Neural cell (in vitro differentiated cells): Measurements from ENCODE around the gene SFXN2.

Source experiments
- EZH2 ChIP-seq: fragments of 200-600, 300-800 bp; shearing (Covaris generic), sonication (generic); IDR thresholded peaks from 2 replicates; pipeline ENCODE4 v1.6.1; 2014; ENCODE audit warnings: antibody characterized with exemption, low read length, borderline replicate concordance, mild to moderate bottlenecking; ENCODE audit not compliant: insufficient read depth, poor library complexity, severe bottlenecking
- TF ChIP-seq, protein P1 (sequence below): fragments of 450-650 bp; IDR thresholded peaks from 2 replicates; pipeline ENCODE4 v1.5.1; 2014; ENCODE audit warnings: antibody characterized with exemption, mild to moderate bottlenecking, moderate library complexity; ENCODE audit not compliant: poor library complexity, severe bottlenecking

DNA sequence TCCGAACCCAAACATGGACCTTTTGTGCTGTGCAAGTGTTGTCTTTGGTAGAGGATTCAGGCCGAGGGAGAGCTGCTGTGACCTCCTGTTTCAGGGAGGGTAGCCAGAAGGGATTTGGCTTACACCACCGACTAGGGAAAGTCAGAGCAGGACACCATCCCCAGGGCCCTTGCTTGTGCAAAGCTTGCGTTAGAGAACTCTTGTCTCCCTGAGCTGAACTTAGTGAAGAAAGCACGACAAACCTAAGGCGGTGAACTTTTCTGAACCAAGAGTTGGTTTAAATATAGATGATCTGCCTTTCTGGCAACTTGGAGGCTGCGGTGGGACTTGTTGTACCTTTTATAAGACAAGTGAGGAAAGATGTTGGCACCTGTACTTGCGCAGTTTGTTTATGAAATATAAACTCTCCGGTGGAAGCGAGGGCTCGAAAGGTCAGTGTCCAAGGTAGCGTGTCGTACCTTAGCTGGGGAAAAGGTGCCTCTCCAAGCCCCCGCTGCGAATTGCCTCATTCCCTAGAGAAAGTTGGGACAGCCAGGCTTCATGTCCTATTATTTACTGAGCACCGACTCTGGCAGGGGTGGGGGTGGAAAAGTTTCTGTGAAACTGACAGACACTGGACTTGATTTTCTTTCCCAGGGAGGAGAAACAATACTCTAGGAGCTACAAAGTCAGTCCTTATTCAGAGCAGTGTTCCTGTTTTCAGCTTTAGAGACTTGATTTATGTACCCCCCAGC, 60.9 kb downstream of the SFXN2 start:
- TF ChIP-seq EZH2 = no peak
- TF ChIP-seq, protein P1, sequence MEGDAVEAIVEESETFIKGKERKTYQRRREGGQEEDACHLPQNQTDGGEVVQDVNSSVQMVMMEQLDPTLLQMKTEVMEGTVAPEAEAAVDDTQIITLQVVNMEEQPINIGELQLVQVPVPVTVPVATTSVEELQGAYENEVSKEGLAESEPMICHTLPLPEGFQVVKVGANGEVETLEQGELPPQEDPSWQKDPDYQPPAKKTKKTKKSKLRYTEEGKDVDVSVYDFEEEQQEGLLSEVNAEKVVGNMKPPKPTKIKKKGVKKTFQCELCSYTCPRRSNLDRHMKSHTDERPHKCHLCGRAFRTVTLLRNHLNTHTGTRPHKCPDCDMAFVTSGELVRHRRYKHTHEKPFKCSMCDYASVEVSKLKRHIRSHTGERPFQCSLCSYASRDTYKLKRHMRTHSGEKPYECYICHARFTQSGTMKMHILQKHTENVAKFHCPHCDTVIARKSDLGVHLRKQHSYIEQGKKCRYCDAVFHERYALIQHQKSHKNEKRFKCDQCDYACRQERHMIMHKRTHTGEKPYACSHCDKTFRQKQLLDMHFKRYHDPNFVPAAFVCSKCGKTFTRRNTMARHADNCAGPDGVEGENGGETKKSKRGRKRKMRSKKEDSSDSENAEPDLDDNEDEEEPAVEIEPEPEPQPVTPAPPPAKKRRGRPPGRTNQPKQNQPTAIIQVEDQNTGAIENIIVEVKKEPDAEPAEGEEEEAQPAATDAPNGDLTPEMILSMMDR = no peak
